ENCODE data around the gene RASSF3.

GRCh38 chr12:64590183-64590582 is 20.1 kb upstream of the RASSF3 start:
- TF ChIP-seq CTCF (conservative IDR thresholded peaks at IDR 0.05; ENCODE audit: low read depth in 2 of 2) (no peak), CREB1 (CRISPR knock-in tag; IDR thresholded peaks at IDR 0.05; ENCODE audit: low read depth) (no peak), ZNF114 (CRISPR knock-in tag; IDR thresholded peaks at IDR 0.05) (no peak), POLR2AphosphoS5 (IDR thresholded peaks at IDR 0.05; ENCODE audit: low read depth) (no peak), EZH2 (IDR thresholded peaks at IDR 0.05; ENCODE audit: low read depth, unreplicated experiment) (no peak), EZH2phosphoT487 (IDR thresholded peaks at IDR 0.05; ENCODE audit: unreplicated experiment) (no peak), JUNB (IDR thresholded peaks at IDR 0.05; ENCODE audit: unreplicated experiment) (no peak), ZNF331 (CRISPR knock-in tag; IDR thresholded peaks at IDR 0.05; ENCODE audit: low read depth) (no peak), REST (IDR thresholded peaks at IDR 0.05; ENCODE audit: unreplicated experiment) (no peak), STAT1 (IDR thresholded peaks at IDR 0.05; ENCODE audit: unreplicated experiment) (no peak)
